Prostate gland (tissue), 2 donors: ENCODE results near the gene TSR2.

Experiments used
- POLR2A ChIP-seq: fragments of 450-650 bp; IDR thresholded peaks from one replicate; pipeline ENCODE4 v1.6.1; 2016; ENCODE audit warnings: antibody characterized with exemption, mild to moderate bottlenecking
- POLR2AphosphoS5 ChIP-seq: sonication (generic); formaldehyde crosslinking; IDR thresholded peaks from one replicate; pipeline ENCODE4 v1.6.1; 2017; ENCODE audit warnings: antibody characterized with exemption
- TF ChIP-seq, protein P1 (sequence below), 4 experiments: fragments of 200-600 bp in 2 of 4; fragments of 450-650 bp in 2 of 4; sonication (generic) in 2 of 4; IDR thresholded peaks; 1 replicate in 3 of 4; 2 replicates in 1 of 4; pipeline ENCODE4 v1.5.1; 2016 to 2019; ENCODE audit warnings: antibody characterized with exemption in 4 of 4, mild to moderate bottlenecking in 2 of 4, moderate library complexity in 2 of 4

DNA sequence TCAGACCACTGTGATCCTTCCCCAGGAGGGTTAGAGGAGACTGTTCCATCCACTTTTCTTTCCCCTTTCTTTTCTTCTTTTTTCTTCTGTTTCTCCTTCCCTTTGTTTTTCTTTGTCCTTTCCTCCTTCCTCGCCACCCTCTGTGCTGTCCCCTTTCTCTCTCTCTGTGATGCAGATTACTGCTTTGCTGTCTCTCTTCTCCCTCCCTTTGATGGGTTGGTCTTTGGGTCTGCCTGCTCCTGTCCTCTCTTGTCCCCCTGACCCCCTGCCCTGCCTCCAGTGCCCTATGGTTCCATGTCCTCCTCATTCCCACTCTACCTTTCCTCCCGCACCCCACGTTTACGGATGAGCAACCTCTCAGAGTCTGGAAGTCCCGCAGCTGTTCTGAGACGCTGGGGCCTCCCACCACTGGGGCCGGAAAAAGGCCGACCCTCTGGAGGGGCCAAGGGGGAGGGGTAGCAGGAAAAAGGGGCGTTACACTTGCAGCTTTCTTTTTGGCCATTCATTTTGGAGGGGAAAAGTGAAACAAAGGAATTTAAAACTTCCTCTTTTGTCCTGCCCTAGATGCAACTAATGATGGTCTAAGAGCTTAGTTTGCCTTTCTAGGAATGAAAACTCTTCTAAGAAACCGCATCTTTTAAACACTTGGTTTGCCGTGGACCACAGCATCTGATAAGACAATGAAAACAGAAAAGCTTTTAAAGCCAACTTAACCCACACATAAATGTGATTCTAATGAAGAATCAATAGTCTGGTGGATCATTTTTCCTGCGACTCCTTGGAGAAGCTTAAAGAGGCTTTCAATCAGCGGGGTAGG is 24.5 kb upstream of the TSR2 start:
- TF ChIP-seq POLR2A (no peak), POLR2AphosphoS5 (no peak)
- TF ChIP-seq, protein P1, sequence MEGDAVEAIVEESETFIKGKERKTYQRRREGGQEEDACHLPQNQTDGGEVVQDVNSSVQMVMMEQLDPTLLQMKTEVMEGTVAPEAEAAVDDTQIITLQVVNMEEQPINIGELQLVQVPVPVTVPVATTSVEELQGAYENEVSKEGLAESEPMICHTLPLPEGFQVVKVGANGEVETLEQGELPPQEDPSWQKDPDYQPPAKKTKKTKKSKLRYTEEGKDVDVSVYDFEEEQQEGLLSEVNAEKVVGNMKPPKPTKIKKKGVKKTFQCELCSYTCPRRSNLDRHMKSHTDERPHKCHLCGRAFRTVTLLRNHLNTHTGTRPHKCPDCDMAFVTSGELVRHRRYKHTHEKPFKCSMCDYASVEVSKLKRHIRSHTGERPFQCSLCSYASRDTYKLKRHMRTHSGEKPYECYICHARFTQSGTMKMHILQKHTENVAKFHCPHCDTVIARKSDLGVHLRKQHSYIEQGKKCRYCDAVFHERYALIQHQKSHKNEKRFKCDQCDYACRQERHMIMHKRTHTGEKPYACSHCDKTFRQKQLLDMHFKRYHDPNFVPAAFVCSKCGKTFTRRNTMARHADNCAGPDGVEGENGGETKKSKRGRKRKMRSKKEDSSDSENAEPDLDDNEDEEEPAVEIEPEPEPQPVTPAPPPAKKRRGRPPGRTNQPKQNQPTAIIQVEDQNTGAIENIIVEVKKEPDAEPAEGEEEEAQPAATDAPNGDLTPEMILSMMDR (IDR thresholded peaks at IDR 0.05): no peak
